GM12878 (cell line): ENCODE measurements around the gene MSI2. TPM values are rescaled to one million over a fixed set of nuclear protein-coding genes. Genes with fewer than 3 reads are reported as not detected.

Source experiments
- CUX1 ChIP-seq: IDR thresholded peaks from 2 replicates; pipeline ENCODE4 v1.6.1; 2012; ENCODE audit warnings: improper control_type of control experiment, low read depth, low read length; ENCODE audit not compliant: insufficient replicate concordance
- DPF2 ChIP-seq: fragments of 450-650 bp; IDR thresholded peaks from 2 replicates; pipeline ENCODE4 v1.6.1; 2017; ENCODE audit warnings: mild to moderate bottlenecking
- ETV6 ChIP-seq, 2 experiments: fragments of 450-650 bp in 1 of 2; IDR thresholded peaks in 1 of 2; conservative IDR thresholded peaks in 1 of 2; 2 replicates each; pipeline ENCODE4 v1.6.1; 2014; ENCODE audit warnings: antibody characterized with exemption in 1 of 2, borderline replicate concordance in 1 of 2, low read depth in 1 of 2, mild to moderate bottlenecking in 1 of 2, moderate library complexity in 1 of 2
- FOXK2 ChIP-seq: fragments of 450-650 bp; IDR thresholded peaks from 2 replicates; pipeline ENCODE4 v1.6.1; 2017; ENCODE audit warnings: mild to moderate bottlenecking, moderate library complexity
- HSF1 ChIP-seq: fragments of 150-350 bp; IDR thresholded peaks from 2 replicates; pipeline ENCODE4 v1.6.1; 2014; ENCODE audit warnings: mild to moderate bottlenecking, low read depth, low read length
- KAT2A ChIP-seq: conservative IDR thresholded peaks from 2 replicates; pipeline ENCODE4 v1.6.1; 2011; ENCODE audit warnings: low read depth, low read length; ENCODE audit not compliant: control insufficient read depth
- NKRF ChIP-seq: fragments of 450-650 bp; conservative IDR thresholded peaks from 2 replicates; pipeline ENCODE4 v1.6.1; 2017; ENCODE audit warnings: mild to moderate bottlenecking, moderate library complexity
- RUNX3 ChIP-seq: IDR thresholded peaks from 2 replicates; pipeline ENCODE4 v1.6.1; 2012; ENCODE audit warnings: low read length, inconsistent platforms
- SKIL ChIP-seq: fragments of 450-650 bp; IDR thresholded peaks from 2 replicates; pipeline ENCODE4 v1.6.1; 2017; ENCODE audit warnings: mild to moderate bottlenecking, low read depth, inconsistent platforms; ENCODE audit not compliant: poor library complexity, severe bottlenecking
- SMAD5 ChIP-seq: IDR thresholded peaks from 2 replicates; pipeline ENCODE4 v1.6.1; 2016; ENCODE audit warnings: antibody characterized with exemption, low read depth
- SPI1 ChIP-seq: IDR thresholded peaks from 2 replicates; pipeline ENCODE4 v1.6.1; 2011; ENCODE audit warnings: low read depth, mild to moderate bottlenecking, low read length, moderate library complexity, borderline replicate concordance; ENCODE audit not compliant: insufficient read depth
- USF1 ChIP-seq: IDR thresholded peaks from 2 replicates; pipeline ENCODE4 v1.6.1; 2011; ENCODE audit warnings: borderline replicate concordance, low read depth, mild to moderate bottlenecking, moderate library complexity, mixed read lengths, low read length; ENCODE audit not compliant: insufficient read depth; ENCODE audit errors: extremely low read length
- ZBTB4 ChIP-seq: fragments of 450-650 bp; formaldehyde crosslinking; IDR thresholded peaks from 2 replicates; pipeline ENCODE4 v1.4.0; 2022; ENCODE audit warnings: mild to moderate bottlenecking, moderate library complexity
- polyA plus RNA-seq, 11 experiments: library from polyadenylated mRNA; depleted of rRNA in 4 of 11; unstranded in 6 of 11; stranded (reverse) in 5 of 11; fragments of >200 nt; fragmentation: Nextera tagmentation in 4 of 11; fragmentation: Illumina TruSeq in 1 of 11; extraction: Ambion mirVana in 4 of 11; extraction: Trizol in 1 of 11; gene quantifications; 1 replicate in 1 of 11; 2 replicates in 10 of 11; pipeline versions ENCODE4 v1.2.1 to v1.2.3, GENCODE V29; 2011 to 2016; ENCODE audit warnings: inconsistent platforms in 2 of 11, missing spikeins in 2 of 11, low read depth in 1 of 11
- total RNA-seq, 4 experiments: library from RNA; depleted of rRNA in 3 of 4; stranded (reverse); fragments of >200 nt in 3 of 4; fragmentation: Illumina TruSeq in 1 of 4; extraction: Trizol in 1 of 4; gene quantifications; 2 replicates each; pipeline versions ENCODE4 v1.2.1 to v1.2.3, GENCODE V29; 2013 to 2021

Gene MSI2
- total and polyA plus RNA-seq, 10 of the 15 experiments (the other 5 are each of a cell fraction or from before 2014, with no cell fraction given): 6.1 to 76.1 (median 42.0) TPM

- TF ChIP-seq CUX1 (no peak), ZBTB4 (no peak), DPF2 (peak; percentile 56; the same call in 1 of the 2 replicates), HSF1 (no peak), ETV6 (conservative IDR thresholded peaks at IDR 0.05 in 1 of 2, IDR thresholded peaks at IDR 0.05 in 1 of 2; ENCODE audit: borderline replicate concordance in 1 of 2, low read depth in 1 of 2) (peak in 1 of 2 experiments; percentile 42; a peak in 1 of 4 replicates), NKRF (no peak), RUNX3 (peak; percentile 74), USF1 (no peak), KAT2A (no peak), SPI1 (peak; percentile 63; the same call in 1 of the 2 replicates), SKIL (peak; percentile 38), FOXK2 (no peak), SMAD5 (no peak)
Measured at GRCh38 chr17:57603978-57604377, 347.7 kb downstream of the MSI2 start (continued).
